HepG2 (cell line): ENCODE measurements around the gene HBD. TPM values are rescaled to one million over a fixed set of nuclear protein-coding genes. Genes with fewer than 3 reads are reported as not detected.

Source experiments
- ATAC-seq: fragments of 200-7000 bp; cut with Tn5 transposase; 3 replicates; pipeline ENCODE4 v1.9.1; 2020; ENCODE audit warnings: mild to moderate bottlenecking, moderate library complexity
- Bru-seq: library from RNA; stranded (reverse); fragments of 400-500 nt; gene quantifications from one replicate; lab custom pipeline; 2021; lab: Mats Ljungman, UMichigan
- BruChase-seq, 2 experiments: library from RNA; stranded (reverse); fragments of 400-500 nt; gene quantifications; one replicate each; lab custom pipeline; 2021; lab: Mats Ljungman, UMichigan
- BruUV-seq: library from RNA; stranded (reverse); fragments of 400-500 nt; replicated peaks from 2 replicates; lab custom pipeline; 2021; lab: Mats Ljungman, UMichigan
- CTCF ChIA-PET: fragments of 300-600 bp; formaldehyde crosslinking; extraction: SDS; loops from one replicate; lab custom pipeline; 2021; ENCODE audit warnings: low total read pairs, inconsistent platforms, low intra/inter-chr PET ratio; lab: Yijun Ruan, JAX
- POLR2A ChIA-PET: fragments of 350-600 bp; sonication (Branson Sonifier 250); formaldehyde crosslinking; loops from one replicate; lab custom pipeline; 2020; ENCODE audit warnings: antibody characterized with exemption, inconsistent platforms; lab: Yijun Ruan, JAX
- DNase-seq: peaks from one replicate; pipeline ENCODE4 v3.0.0-alpha.2; 2015; ENCODE audit warnings: low spot score
- FAIRE-seq: peaks from 3 replicates; lab custom pipeline; 2011; peaks lifted over from hg19 to GRCh38; lab: Jason Lieb, UNC
- H2AFZ ChIP-seq: one replicate; pipeline ENCODE4 v1.6.1; 2011; ENCODE audit warnings: low read length, inconsistent platforms
- H3K27ac ChIP-seq: fragments of 300-600 bp; 3 replicates; pipeline ENCODE4 v1.8.0; 2011; ENCODE audit warnings: mixed run types, mild to moderate bottlenecking, mixed read lengths, low read length, inconsistent platforms; ENCODE audit not compliant: insufficient read depth; ENCODE audit errors: extremely low read length
- H3K27me3 ChIP-seq, 2 experiments: fragments of 200-600 bp in 1 of 2; 2 replicates in 1 of 2; 3 replicates in 1 of 2; pipeline versions ENCODE4 v1.6.0 to v1.8.0; 2011; ENCODE audit warnings: low read length in 2 of 2, mild to moderate bottlenecking in 2 of 2, moderate library complexity in 2 of 2, inconsistent platforms in 1 of 2; ENCODE audit not compliant: insufficient read depth in 2 of 2, control insufficient read depth in 1 of 2
- H3K36me3 ChIP-seq, 2 experiments: fragments of 200-600 bp in 1 of 2; replicated peaks in 1 of 2; 2 replicates in 1 of 2; 3 replicates in 1 of 2; pipeline versions ENCODE4 v1.5.1 to v1.8.0; 2011; ENCODE audit warnings: low read length in 2 of 2, inconsistent platforms in 1 of 2; ENCODE audit not compliant: insufficient read depth in 2 of 2, control insufficient read depth in 1 of 2
- H3K4me1 ChIP-seq: 2 replicates; pipeline ENCODE4 v1.5.1; 2012; ENCODE audit warnings: low read length, inconsistent platforms; ENCODE audit not compliant: insufficient read depth
- H3K4me2 ChIP-seq: 2 replicates; pipeline ENCODE4 v1.6.0; 2011; ENCODE audit warnings: low read depth, low read length, inconsistent platforms
- H3K4me3 ChIP-seq, 3 experiments: fragments of 200-600 bp in 1 of 3; sonication (generic), shearing (Covaris generic) in 1 of 3; replicated peaks in 1 of 3; 2 replicates each; pipeline ENCODE4 v1.5.1; 2011 to 2016; ENCODE audit warnings: low read length in 3 of 3, inconsistent platforms in 2 of 3, low read depth in 2 of 3, mild to moderate bottlenecking in 2 of 3, control low read depth in 1 of 3, mixed read lengths in 1 of 3; ENCODE audit not compliant: insufficient read depth in 1 of 3
- H3K79me2 ChIP-seq: one replicate; pipeline ENCODE4 v1.6.1; 2011; ENCODE audit warnings: low read length, inconsistent platforms; ENCODE audit not compliant: insufficient read depth
- H3K9ac ChIP-seq: 2 replicates; pipeline ENCODE4 v1.6.0; 2011; ENCODE audit warnings: mild to moderate bottlenecking, low read depth, low read length, inconsistent platforms; ENCODE audit not compliant: insufficient read depth
- H3K9me3 ChIP-seq: 2 replicates; pipeline ENCODE4 v1.5.1; 2012; ENCODE audit warnings: mild to moderate bottlenecking, low read length
- H4K20me1 ChIP-seq: 2 replicates; pipeline ENCODE4 v1.6.0; 2011; ENCODE audit warnings: inconsistent platforms, mild to moderate bottlenecking, low read length, moderate library complexity; ENCODE audit not compliant: insufficient read depth
- NFYB ChIP-seq: sonication (generic); formaldehyde crosslinking; IDR thresholded peaks from 2 replicates; pipeline ENCODE4 v1.4.0; 2020; ENCODE audit warnings: missing genetic modification reagents
- PBX3 ChIP-seq: sonication (generic); formaldehyde crosslinking; IDR thresholded peaks from 2 replicates; pipeline ENCODE4 v1.8.1; 2023; ENCODE audit warnings: missing genetic modification reagents, inconsistent platforms, borderline replicate concordance
- STAG1 ChIP-seq: sonication (generic); formaldehyde crosslinking; IDR thresholded peaks from 2 replicates; pipeline ENCODE4 v1.4.0; 2020; ENCODE audit warnings: missing genetic modification reagents
- TAF15 ChIP-seq: fragments of 200-400 bp; formaldehyde crosslinking; IDR thresholded peaks from one replicate; pipeline ENCODE4 v1.6.1; 2018; ENCODE audit warnings: mild to moderate bottlenecking, low read depth, low read length; ENCODE audit not compliant: poor library complexity, severe bottlenecking
- ZBTB40 ChIP-seq, 2 experiments: fragments of 450-650 bp in 1 of 2; sonication (generic) in 1 of 2; formaldehyde crosslinking in 1 of 2; IDR thresholded peaks; 2 replicates each; pipeline versions ENCODE4 v1.6.1 to v1.8.0; 2016 to 2022; ENCODE audit warnings: antibody characterized with exemption in 1 of 2, mild to moderate bottlenecking in 1 of 2, missing genetic modification reagents in 1 of 2
- ZFP36L1 ChIP-seq: sonication (generic); formaldehyde crosslinking; IDR thresholded peaks from 2 replicates; pipeline ENCODE4 v1.8.0; 2022; ENCODE audit warnings: mild to moderate bottlenecking, missing genetic modification reagents, moderate library complexity
- ZNF292 ChIP-seq: sonication (generic); formaldehyde crosslinking; IDR thresholded peaks from 2 replicates; pipeline ENCODE4 v1.8.1; 2022; ENCODE audit warnings: mild to moderate bottlenecking, low read depth, missing genetic modification reagents, borderline replicate concordance
- ZNF572 ChIP-seq: sonication (generic); formaldehyde crosslinking; IDR thresholded peaks from 2 replicates; pipeline ENCODE4 v1.5.1; 2020; ENCODE audit warnings: mild to moderate bottlenecking, missing genetic modification reagents
- ZNF660 ChIP-seq: sonication (generic); formaldehyde crosslinking; IDR thresholded peaks from 2 replicates; pipeline ENCODE4 v1.5.1; 2020; ENCODE audit warnings: mild to moderate bottlenecking, low read depth, missing genetic modification reagents, borderline replicate concordance
- WGBS: methylation state at CpG from one replicate; pipeline ENCODE4 v1.1.6; 2017; ENCODE audit warnings: low lambda C conversion rate; 5-methylcytosine and 5-hydroxymethylcytosine counted together
- in situ Hi-C: cut with HindIII; loops from 2 replicates; pipeline ENCODE4 v1.10.0; 2017; ENCODE audit warnings: low pct_unique_long_range_greater_than_20kb; ENCODE audit not compliant: extremely low pct_ligation_motif_present
- intact Hi-C: fragments of 100-400 bp; cut with micrococcal nuclease; formaldehyde crosslinking; loops from one replicate; pipeline ENCODE4 v1.10.0; 2022; ENCODE audit not compliant: unreplicated experiment
- long read RNA-seq, 2 experiments: library from RNA in 1 of 2; library from polyadenylated mRNA in 1 of 2; stranded (forward) in 1 of 2; unstranded in 1 of 2; transcript quantifications; one replicate each; pipeline ENCODE4 v2.0.0, GENCODE V29; 2019 to 2022
- polyA minus RNA-seq, 3 experiments: library from RNA; depleted of rRNA, polyadenylated mRNA; stranded (reverse); fragments of >200 nt; gene quantifications; 2 replicates each; pipeline ENCODE4 v1.2.3, GENCODE V29; 2011; ENCODE audit warnings: low replicate concordance in 1 of 3
- polyA plus RNA-seq, 8 experiments: library from polyadenylated mRNA; depleted of rRNA in 3 of 8; stranded (reverse) in 7 of 8; unstranded in 1 of 8; fragments of >200 nt; fragmentation: Illumina TruSeq in 4 of 8; extraction: Trizol in 4 of 8; gene quantifications; 2 replicates each; pipeline versions ENCODE4 v1.2.1 to v1.2.3, GENCODE V29; 2011 to 2016; ENCODE audit warnings: low read depth in 4 of 8, missing spikeins in 1 of 8, mixed read lengths in 1 of 8; ENCODE audit not compliant: insufficient read depth in 1 of 8
- total RNA-seq, 5 experiments: library from RNA; depleted of rRNA; stranded (reverse); fragments of >200 nt; fragmentation: Illumina TruSeq; extraction: Trizol; gene quantifications; 2 replicates each; pipeline ENCODE4 v1.2.3, GENCODE V29; 2016; ENCODE audit warnings: low read depth in 1 of 5

The HBD gene
- total RNA-seq (2016; rRNA removed; fragmentation: Illumina TruSeq; extraction: Trizol) (not detected in 2 replicates), polyA plus RNA-seq (2011; rRNA removed) (not detected in 2 replicates), polyA minus RNA-seq (2011; rRNA and poly(A)+ RNA removed; ENCODE audit: low replicate concordance) (not detected in 2 replicates), Bru-seq, nascent RNA (not detected), BruChase-seq, experiment 1, labeled RNA remaining after a 6-hour chase (not detected), BruChase-seq, experiment 2, labeled RNA remaining after a 2-hour chase (not detected)
- not detected in 2 replicates for total RNA-seq (2016; cell fraction: cytosol; rRNA removed; fragmentation: Illumina TruSeq; extraction: Trizol; ENCODE audit: low read depth)
- total RNA-seq (2016; cell fraction: insoluble cytoplasmic fraction; rRNA removed; fragmentation: Illumina TruSeq; extraction: Trizol), result not detected in 2 replicates
- total RNA-seq (2016; cell fraction: membrane; rRNA removed; fragmentation: Illumina TruSeq; extraction: Trizol), result not detected in 2 replicates
- not detected in 2 replicates for total RNA-seq (2016; cell fraction: nucleus; rRNA removed; fragmentation: Illumina TruSeq; extraction: Trizol)
- polyA plus RNA-seq (2011; cell fraction: cytosol; rRNA removed), result not detected in 2 replicates
- polyA plus RNA-seq (2011; cell fraction: nucleus; rRNA removed), result not detected in 2 replicates
- polyA plus RNA-seq (2012), result not detected in 2 replicates
- polyA plus RNA-seq (2016; cell fraction: cytosol; fragmentation: Illumina TruSeq; extraction: Trizol; ENCODE audit: low read depth), result not detected in 2 replicates
- not detected in 2 replicates for polyA plus RNA-seq (2016; cell fraction: insoluble cytoplasmic fraction; fragmentation: Illumina TruSeq; extraction: Trizol; ENCODE audit: low read depth)
- not detected in 2 replicates for polyA plus RNA-seq (2016; cell fraction: membrane; fragmentation: Illumina TruSeq; extraction: Trizol; ENCODE audit: low read depth)
- polyA plus RNA-seq (2016; cell fraction: nucleus; fragmentation: Illumina TruSeq; extraction: Trizol; ENCODE audit: insufficient read depth, low read depth), result not detected in 2 replicates
- polyA minus RNA-seq (2011; cell fraction: cytosol; rRNA and poly(A)+ RNA removed), result not detected in 2 replicates
- not detected in 2 replicates for polyA minus RNA-seq (2011; cell fraction: nucleus; rRNA and poly(A)+ RNA removed)
- long read RNA-seq, experiment 1, result 0 reads
- long read RNA-seq, experiment 2, result 0 reads

- ATAC-seq (no peak), DNase-seq (no peak), FAIRE-seq (no peak)
- Histone ChIP-seq H4K20me1 (no peaks in the 10 kb centered on the region; the same call in 1 of the 2 replicates), H3K4me3 (no peak within 1 kb of the TSS), H3K36me3 (no peaks in the 10 kb centered on the region), H3K9ac (no peak within 1 kb of the TSS), H3K27me3 (no peaks in the 10 kb centered on the region), H3K79me2 (no peaks in the 10 kb centered on the region), H3K4me2 (no peak within 1 kb of the TSS), H2AFZ (no peak within 1 kb of the TSS), H3K9me3 (no peaks in the 10 kb centered on the region), H3K4me1 (no peaks in the 10 kb centered on the region), H3K27ac (no peak within 1 kb of the TSS)
- CTCF ChIA-PET, result no interaction called here
- 0% methylated on average over 2 of the region's 2 CpGs for WGBS
- no TSS peak for BruUV-seq
- in situ Hi-C loops (no loop called here), intact Hi-C loops (no loop called here)
- POLR2A ChIA-PET, result no interaction called here
- TF ChIP-seq PBX3 (CRISPR knock-in tag) (no peak), TAF15 (no peak), ZNF292 (CRISPR knock-in tag) (no peak), ZNF660 (no peak), ZFP36L1 (CRISPR knock-in tag) (no peak), ZNF572 (CRISPR knock-in tag) (no peak), STAG1 (CRISPR knock-in tag) (no peak), ZBTB40 (IDR thresholded peaks at IDR 0.05) (no peak), ZBTB40 (CRISPR knock-in tag; IDR thresholded peaks at IDR 0.05) (no peak), NFYB (CRISPR knock-in tag) (no peak)
These were observed at the start of gene HBD for GRCh38 chr11:5234381-5234834. TSS of gene HBD (minus strand) at chr11:5234483. CDS start at chr11:5234433, 50 bp downstream.
